Putamen (tissue), 1 donor: ENCODE results near the gene PTPRO.

Experiments used
- DNase-seq: peaks from one replicate; pipeline ENCODE4 v3.0.0-alpha.2; 2016; ENCODE audit warnings: low spot score

Gene PTPRO

GRCh38 chr12:15646581-15646980, 324.3 kb downstream of the PTPRO start:
- DNase-seq: no peak
